Renal cortical epithelial cell (primary cell): ENCODE data around the gene ME2. TPM values are rescaled to one million over a fixed set of nuclear protein-coding genes. Genes with fewer than 3 reads are reported as not detected.
A peak's percentile ranks its signal among the peaks of the same experiment; 100 is the strongest.
"Not testable (repeated sequence)": the region's sequence is repeated elsewhere in the genome, so short reads cannot be mapped to it uniquely, and the experiment has no call there.

Experiments used
- DNase-seq: peaks from one replicate; pipeline ENCODE4 v3.0.0-alpha.2; 2011; ENCODE audit warnings: low read depth
- total RNA-seq: library from RNA; depleted of rRNA; stranded (reverse); fragments of >200 nt; gene quantifications from 2 replicates; pipeline ENCODE4 v1.2.3, GENCODE V29; 2014

The ME2 gene
- total RNA-seq, 1 donor from 2014 or later, result 72.3 TPM

GRCh38 chr18:50973367-50974126, 94.6 kb downstream of the ME2 start:
- DNase-seq, result peak; percentile 92

DNA sequence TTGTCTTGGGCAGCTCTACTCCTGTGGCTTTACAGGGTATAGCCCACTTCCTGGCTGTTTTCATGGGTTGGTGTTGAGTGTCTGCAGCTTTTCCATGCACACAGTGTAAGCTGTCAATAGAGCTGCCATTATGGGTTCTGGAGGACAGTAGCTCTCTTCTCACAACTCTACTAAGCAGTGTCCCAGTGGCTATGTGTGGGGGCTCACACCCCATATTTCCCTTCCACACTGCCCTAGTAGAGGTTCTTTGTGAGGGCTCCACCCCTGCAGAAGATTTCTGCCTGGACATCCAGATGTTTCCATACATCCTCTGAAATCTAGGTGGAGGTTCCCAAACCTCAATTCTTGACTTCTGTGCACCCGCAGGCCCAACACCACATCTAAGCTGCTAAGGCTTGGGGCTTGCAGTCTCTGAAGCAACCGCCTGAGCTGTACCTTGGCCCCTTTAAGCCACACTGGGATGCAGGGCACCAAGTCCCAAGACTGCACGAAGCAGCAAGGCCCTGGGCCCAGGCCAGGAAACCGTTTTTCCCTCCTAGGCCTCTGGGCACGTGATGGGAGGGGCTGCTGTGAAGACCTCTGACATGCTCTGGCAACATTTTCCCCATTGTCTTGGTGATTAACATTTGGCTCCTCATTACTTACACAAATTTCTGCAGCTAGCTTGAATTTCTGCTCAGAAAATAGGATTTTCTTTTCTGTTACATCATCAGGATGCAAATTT, 98.3 kb downstream of the ME2 start:
- DNase-seq, result no peak

- DNase-seq, result peak; percentile 48
Observed at GRCh38 chr18:50981381-50981780, 102.5 kb downstream of the ME2 start.

- no peak for DNase-seq
Observed at GRCh38 chr18:50982086-50982801, 103.3 kb downstream of the ME2 start.

DNA sequence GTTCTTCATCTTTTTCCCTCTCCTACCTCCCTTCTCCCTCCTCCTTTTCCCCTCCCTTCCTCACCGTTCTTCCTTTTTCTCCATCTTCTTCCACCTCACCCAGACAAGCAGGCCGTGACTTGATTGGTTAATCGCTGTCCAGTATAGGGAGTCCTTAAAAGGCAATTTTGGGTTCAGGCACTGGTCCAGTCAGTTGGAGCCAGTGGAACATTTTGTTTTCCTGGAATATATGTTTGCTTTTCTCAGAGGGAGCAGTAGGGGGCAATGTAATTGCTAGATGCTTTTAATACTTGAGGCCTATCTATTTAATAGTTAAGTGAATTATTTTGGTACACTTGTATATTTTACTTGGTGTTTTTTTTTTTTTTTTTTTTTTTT, 103.9 kb downstream of the ME2 start:
- no peak for DNase-seq

- peak; percentile 68 for DNase-seq
Observed at GRCh38 chr18:50986360-50987087, 107.6 kb downstream of the ME2 start.

DNA sequence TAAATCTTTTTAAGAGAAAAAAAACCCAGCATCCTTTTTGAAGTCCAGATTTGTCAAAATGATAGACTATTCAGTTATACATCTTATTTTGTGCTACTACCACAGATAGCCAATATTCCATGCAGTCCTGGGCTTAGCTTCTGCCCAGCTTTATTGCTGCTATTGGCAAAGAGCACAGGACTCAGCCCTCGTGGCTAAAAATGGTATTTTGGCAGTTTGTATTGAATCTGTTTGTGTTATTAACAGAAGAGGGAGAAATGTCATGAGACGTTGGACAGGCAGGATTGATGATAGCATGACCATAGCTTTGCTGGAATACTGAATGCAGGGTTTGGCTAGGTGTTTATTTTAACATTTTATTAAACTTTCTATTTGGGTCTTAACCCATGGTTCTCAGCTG, 108.3 kb downstream of the ME2 start:
- DNase-seq, result no peak

- DNase-seq, result no peak
Observed at GRCh38 chr18:50989711-50990110, 110.8 kb downstream of the ME2 start.

DNA sequence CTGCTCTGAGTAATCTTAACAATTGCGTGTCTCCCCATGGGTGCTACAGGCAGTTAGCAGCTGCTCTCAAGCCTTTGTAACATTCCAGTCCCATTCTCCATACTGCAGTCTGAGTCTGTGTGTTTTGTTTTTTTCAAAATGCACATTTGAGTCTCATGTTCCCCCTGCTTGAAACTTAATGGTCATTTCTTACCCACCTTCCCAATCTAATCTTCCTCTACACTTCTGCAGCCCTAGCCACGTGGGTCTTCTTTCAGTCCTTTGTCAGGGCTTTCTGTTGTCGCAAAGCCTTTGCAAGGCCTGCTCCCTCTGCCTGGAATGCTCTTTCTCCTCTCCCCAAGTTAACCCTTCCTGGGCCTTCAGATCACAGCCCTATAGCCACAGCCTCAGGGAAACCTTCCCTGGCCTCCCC, 113.4 kb downstream of the ME2 start:
- DNase-seq, result no peak

- no peak for DNase-seq
Observed at GRCh38 chr18:50994031-50994430, 115.1 kb downstream of the ME2 start.

GRCh38 chr18:51003174-51003573, 124.3 kb downstream of the ME2 start:
- not testable (repeated sequence) for DNase-seq

Other genes with a start within 250 kb of the ME2 start
- gene MRO, start 59.1 kb upstream of the ME2 start, total RNA-seq, result 0.30 TPM in 1 of 2 replicates, not detected in the other
- gene ELAC1, start 88.9 kb downstream of the ME2 start, total RNA-seq, result 6.6 and 10.6 TPM in 2 replicates
- gene SMAD4, start 151.1 kb downstream of the ME2 start, total RNA-seq, result 92.9 and 196 TPM in 2 replicates